ENCODE data around the gene WFS1. TPM values are rescaled to one million over a fixed set of nuclear protein-coding genes. Genes with fewer than 3 reads are reported as not detected.

The WFS1 gene
- total and polyA plus RNA-seq, 10 donors = 4.9 to 62.2 (median 34.8) TPM

DNA sequence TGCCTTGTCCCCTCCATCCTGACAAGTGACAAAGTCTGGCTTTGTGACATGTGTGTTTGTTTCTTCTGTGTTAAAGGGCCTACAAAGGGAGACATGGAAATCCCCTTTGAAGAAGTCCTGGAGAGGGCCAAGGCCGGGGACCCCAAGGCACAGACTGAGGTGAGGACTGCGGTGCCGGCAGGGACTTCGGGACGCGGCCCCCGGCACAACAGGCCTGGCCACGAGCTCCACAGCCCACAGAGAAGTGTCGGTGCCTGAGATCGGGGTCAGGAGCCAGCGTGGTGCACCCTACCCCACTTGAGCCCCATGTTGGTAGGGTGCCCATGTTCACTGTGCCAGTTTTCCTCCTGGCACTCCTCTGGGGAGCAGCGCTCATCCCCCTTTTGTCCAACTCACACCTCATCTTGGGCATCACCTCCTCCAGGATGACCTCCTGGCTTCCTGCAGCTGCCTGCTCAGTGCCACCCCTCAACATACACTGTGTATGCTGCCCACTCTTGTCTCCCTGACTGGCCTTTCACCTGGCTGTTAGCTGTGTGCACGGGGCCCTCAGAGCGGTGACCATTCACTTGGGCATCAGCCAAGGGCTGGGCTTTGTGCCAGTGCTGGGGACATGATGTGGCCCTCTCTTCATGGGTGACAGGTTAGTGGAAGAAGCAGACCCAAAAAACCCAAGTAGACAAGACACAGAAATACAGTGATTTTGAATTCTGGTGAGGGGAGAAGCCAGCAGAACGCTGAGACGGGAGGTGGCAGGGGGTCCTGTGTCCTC, 17.6 kb downstream of the WFS1 start:
- intact Hi-C loops (cut with DNase I; ENCODE audit: low total_unique reads) = no loop called here
- peaks cover 0 to 57% (median 18%) of the 10 kb centered on the region in 6 donors for H3K36me3 ChIP-seq
- peaks cover 11 to 23% (median 16%) of the 10 kb centered on the region in 6 donors for H3K4me1 ChIP-seq
- H3K4me3 ChIP-seq = no peak overlapping the region
- DNase-seq = no peak
- no peaks in the 10 kb centered on the region for H3K27me3 ChIP-seq (replicated peaks in 1 of 7)
- H3K27ac ChIP-seq = no peak overlapping the region
- no peak for TF ChIP-seq POLR2A (IDR thresholded peaks at IDR 0.05)
- TF ChIP-seq, protein P1, sequence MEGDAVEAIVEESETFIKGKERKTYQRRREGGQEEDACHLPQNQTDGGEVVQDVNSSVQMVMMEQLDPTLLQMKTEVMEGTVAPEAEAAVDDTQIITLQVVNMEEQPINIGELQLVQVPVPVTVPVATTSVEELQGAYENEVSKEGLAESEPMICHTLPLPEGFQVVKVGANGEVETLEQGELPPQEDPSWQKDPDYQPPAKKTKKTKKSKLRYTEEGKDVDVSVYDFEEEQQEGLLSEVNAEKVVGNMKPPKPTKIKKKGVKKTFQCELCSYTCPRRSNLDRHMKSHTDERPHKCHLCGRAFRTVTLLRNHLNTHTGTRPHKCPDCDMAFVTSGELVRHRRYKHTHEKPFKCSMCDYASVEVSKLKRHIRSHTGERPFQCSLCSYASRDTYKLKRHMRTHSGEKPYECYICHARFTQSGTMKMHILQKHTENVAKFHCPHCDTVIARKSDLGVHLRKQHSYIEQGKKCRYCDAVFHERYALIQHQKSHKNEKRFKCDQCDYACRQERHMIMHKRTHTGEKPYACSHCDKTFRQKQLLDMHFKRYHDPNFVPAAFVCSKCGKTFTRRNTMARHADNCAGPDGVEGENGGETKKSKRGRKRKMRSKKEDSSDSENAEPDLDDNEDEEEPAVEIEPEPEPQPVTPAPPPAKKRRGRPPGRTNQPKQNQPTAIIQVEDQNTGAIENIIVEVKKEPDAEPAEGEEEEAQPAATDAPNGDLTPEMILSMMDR (IDR thresholded peaks at IDR 0.05 in 8 of 11, conservative IDR thresholded peaks at IDR 0.05 in 3 of 11) = no peak
- TF ChIP-seq POLR2AphosphoS5 (IDR thresholded peaks at IDR 0.05) = no peak
- WGBS, 5 donors = 92 to 96% (median 93%) methylated on average over 15 to 16 of the region's 16 CpGs
- no peaks in the 10 kb centered on the region for H3K9me3 ChIP-seq

DNA sequence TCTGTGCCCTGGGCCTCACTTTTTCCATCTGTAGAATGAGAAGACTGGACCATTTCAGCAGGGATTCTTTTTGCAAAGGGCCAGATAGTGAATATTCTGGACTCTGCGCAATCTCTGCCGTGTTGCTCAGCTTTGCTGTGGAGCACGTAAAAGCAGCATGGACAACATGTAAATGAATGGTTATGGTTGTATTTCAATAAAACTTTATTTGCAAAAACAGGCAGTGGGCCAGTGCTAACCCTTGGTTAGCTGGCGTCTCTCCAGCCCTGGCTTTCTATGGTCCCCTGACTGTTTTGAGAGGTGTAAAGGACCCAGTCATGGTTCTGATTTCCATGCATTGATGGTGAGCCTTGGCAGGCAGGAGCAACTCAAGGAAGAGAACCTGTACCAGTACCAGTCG, 18.7 kb downstream of the WFS1 start:
- H3K27me3 ChIP-seq (replicated peaks in 1 of 7) = no peaks in the 10 kb centered on the region
- no peak for TF ChIP-seq POLR2AphosphoS5 (IDR thresholded peaks at IDR 0.05)
- TF ChIP-seq, protein P1 (IDR thresholded peaks at IDR 0.05 in 8 of 11, conservative IDR thresholded peaks at IDR 0.05 in 3 of 11) = no peak
- TF ChIP-seq POLR2A (IDR thresholded peaks at IDR 0.05) = no peak
- intact Hi-C loops (cut with DNase I; ENCODE audit: low total_unique reads) = no loop called here
- H3K36me3 ChIP-seq = peaks cover 0 to 68% (median 19%) of the 10 kb centered on the region in 6 donors
- peaks cover 1 to 12% (median 6%) of the 10 kb centered on the region in 6 donors for H3K4me1 ChIP-seq
- no peak overlapping the region for H3K27ac ChIP-seq
- no peak overlapping the region for H3K4me3 ChIP-seq
- no peaks in the 10 kb centered on the region for H3K9me3 ChIP-seq
- DNase-seq = no peak
- WGBS, 5 donors = 93 to 96% (median 95%) methylated on average over 5 of the region's 5 CpGs

DNA sequence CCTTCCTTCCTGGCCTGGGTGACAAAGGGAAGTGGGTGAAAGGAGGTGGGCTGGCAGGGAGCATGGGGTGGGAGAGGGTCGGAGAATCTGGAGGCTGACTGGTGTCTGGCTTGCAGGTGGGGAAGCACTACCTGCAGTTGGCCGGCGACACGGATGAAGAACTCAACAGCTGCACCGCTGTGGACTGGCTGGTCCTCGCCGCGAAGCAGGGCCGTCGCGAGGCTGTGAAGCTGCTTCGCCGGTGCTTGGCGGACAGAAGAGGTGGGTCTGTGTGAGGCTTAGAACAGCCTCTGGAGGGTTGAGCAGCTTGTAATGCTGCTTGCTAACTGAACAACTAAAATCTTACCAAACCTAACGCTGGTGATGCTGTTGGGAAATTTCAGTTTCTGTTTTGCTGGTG, 19.2 kb downstream of the WFS1 start:
- DNase-seq = no peak

DNA sequence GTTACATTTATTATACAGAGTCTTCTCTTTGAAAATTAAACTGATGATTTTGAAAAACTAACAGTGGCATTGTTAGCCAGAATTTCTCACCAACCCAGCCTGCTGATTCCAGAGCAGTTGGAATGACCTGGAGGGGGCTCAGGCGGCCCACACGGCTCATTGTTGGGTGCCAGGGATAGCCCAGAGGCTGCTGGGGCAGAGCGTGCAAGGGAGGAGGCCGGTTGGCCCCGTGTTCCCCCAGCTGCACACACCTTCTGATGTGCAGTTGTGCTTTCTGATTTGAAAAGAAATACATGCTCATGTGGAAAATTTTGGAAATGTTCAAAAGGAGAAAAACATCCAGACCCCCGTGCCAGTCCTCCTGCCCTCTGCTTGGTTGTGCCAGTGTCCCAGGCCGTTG, 20.6 kb downstream of the WFS1 start:
- Histone ChIP-seq H3K4me3 (no peak overlapping the region), H3K9me3 (no peaks in the 10 kb centered on the region), H3K27me3 (replicated peaks in 1 of 7) (no peaks in the 10 kb centered on the region), H3K27ac (no peak overlapping the region), H3K36me3 (peaks cover 0 to 87% (median 24%) of the 10 kb centered on the region in 6 donors), H3K4me1 (peaks cover 0 to 8% (median 0%) of the 10 kb centered on the region in 6 donors)
- 80 to 91% (median 87%) methylated on average over 6 to 7 of the region's 7 CpGs for WGBS, 5 donors
- intact Hi-C loops (cut with DNase I; ENCODE audit: low total_unique reads) = no loop called here
- TF ChIP-seq, protein P1 (IDR thresholded peaks at IDR 0.05 in 8 of 11, conservative IDR thresholded peaks at IDR 0.05 in 3 of 11) = no peak
- TF ChIP-seq POLR2AphosphoS5 (IDR thresholded peaks at IDR 0.05) = no peak
- TF ChIP-seq POLR2A (IDR thresholded peaks at IDR 0.05) = no peak
- no peak for DNase-seq

More for the DNA sequence above, 19.2 kb downstream of the WFS1 start:
- Histone ChIP-seq H3K27ac (no peak overlapping the region), H3K9me3 (no peaks in the 10 kb centered on the region), H3K36me3 (peaks cover 0 to 73% (median 19%) of the 10 kb centered on the region in 6 donors), H3K27me3 (replicated peaks in 1 of 7) (no peaks in the 10 kb centered on the region), H3K4me1 (peaks cover 0 to 8% (median 2%) of the 10 kb centered on the region in 6 donors), H3K4me3 (no peak overlapping the region)
- intact Hi-C loops (cut with DNase I; ENCODE audit: low total_unique reads) = no loop called here
- 90 to 96% (median 94%) methylated on average over 15 of the region's 15 CpGs for WGBS, 5 donors
- TF ChIP-seq POLR2A (IDR thresholded peaks at IDR 0.05) (no peak), POLR2AphosphoS5 (IDR thresholded peaks at IDR 0.05) (no peak)
- TF ChIP-seq, protein P1 (IDR thresholded peaks at IDR 0.05 in 8 of 11, conservative IDR thresholded peaks at IDR 0.05 in 3 of 11) = no peak
